HG03060 (cell line): ENCODE data around the gene C16orf96.

Experiments used
- ATAC-seq: cut with Tn5 transposase; IDR thresholded peaks from one replicate; pipeline ENCODE4 v1.9.1; 2021; ENCODE audit warnings: low read depth, moderate number of reproducible peaks; ENCODE audit not compliant: unreplicated experiment

The C16orf96 gene

GRCh38 chr16:4524571-4524970, 31.6 kb upstream of the C16orf96 start:
- no peak for ATAC-seq

- no peak for ATAC-seq
These were observed 31.1 kb upstream of the C16orf96 start for GRCh38 chr16:4525069-4525468.

- no peak for ATAC-seq
These were observed 30.4 kb upstream of the C16orf96 start for GRCh38 chr16:4525634-4526277.

- ATAC-seq: no peak
These were observed 26.8 kb upstream of the C16orf96 start for GRCh38 chr16:4529085-4530060.

GRCh38 chr16:4531811-4532210, 24.3 kb upstream of the C16orf96 start:
- ATAC-seq: no peak

GRCh38 chr16:4532238-4532637, 23.9 kb upstream of the C16orf96 start:
- ATAC-seq: no peak

GRCh38 chr16:4533490-4533889, 22.6 kb upstream of the C16orf96 start:
- ATAC-seq: no peak

GRCh38 chr16:4534151-4534790, 21.9 kb upstream of the C16orf96 start:
- no peak for ATAC-seq

GRCh38 chr16:4535627-4536108, 20.5 kb upstream of the C16orf96 start:
- no peak for ATAC-seq

- no peak for ATAC-seq
These were observed 19.6 kb upstream of the C16orf96 start for GRCh38 chr16:4536391-4537106.

GRCh38 chr16:4537376-4538343, 18.5 kb upstream of the C16orf96 start:
- no peak for ATAC-seq

- no peak for ATAC-seq
These were observed 17.5 kb upstream of the C16orf96 start, which contains the start of gene CDIP1 for GRCh38 chr16:4538350-4539235. Gene CDIP1, minus strand, starts transcription at chr16:4538773. Its CDS starts 24,643 bp downstream, at chr16:4514130.

GRCh38 chr16:4539716-4540284, 16.3 kb upstream of the C16orf96 start:
- ATAC-seq: no peak

GRCh38 chr16:4544473-4544872, 11.7 kb upstream of the C16orf96 start:
- no peak for ATAC-seq

- no peak for ATAC-seq
These were observed 8.0 kb upstream of the C16orf96 start for GRCh38 chr16:4548124-4548523.

- ATAC-seq: no peak
These were observed 5.5 kb upstream of the C16orf96 start for GRCh38 chr16:4550591-4550990.

GRCh38 chr16:4552541-4552940, 3.6 kb upstream of the C16orf96 start:
- no peak for ATAC-seq

- ATAC-seq: no peak
These were observed 440 bp downstream of the C16orf96 start for GRCh38 chr16:4556580-4556979.
